HCT116 (cell line): ENCODE measurements around the gene TPD52L1.

ENCODE experiments used
- CEBPB ChIP-seq: IDR thresholded peaks from 2 replicates; pipeline ENCODE4 v1.6.1; 2012; ENCODE audit warnings: low read depth
- CTCF ChIP-seq, 3 experiments: fragments of 200-600 bp in 1 of 3; sonication (generic) in 1 of 3; IDR thresholded peaks in 2 of 3; conservative IDR thresholded peaks in 1 of 3; 2 replicates each; pipeline ENCODE4 v1.5.1; 2012 to 2017; ENCODE audit warnings: low read depth in 2 of 3, low read length in 2 of 3, antibody characterized with exemption in 1 of 3, borderline replicate concordance in 1 of 3, control low read depth in 1 of 3, mild to moderate bottlenecking in 1 of 3, mixed read lengths in 1 of 3, mixed run types in 1 of 3, moderate library complexity in 1 of 3; ENCODE audit not compliant: insufficient read depth in 1 of 3
- EZH2phosphoT487 ChIP-seq: fragments of 200-600 bp; IDR thresholded peaks from 2 replicates; pipeline ENCODE4 v1.6.1; 2018; ENCODE audit warnings: antibody characterized with exemption, borderline replicate concordance
- JUND ChIP-seq: IDR thresholded peaks from 2 replicates; pipeline ENCODE4 v1.6.1; 2012
- RAD21 ChIP-seq: IDR thresholded peaks from 2 replicates; pipeline ENCODE4 v1.6.1; 2012; ENCODE audit warnings: low read depth, mild to moderate bottlenecking
- REST ChIP-seq: IDR thresholded peaks from 2 replicates; pipeline ENCODE4 v1.6.1; 2012; ENCODE audit warnings: low read depth
- SP1 ChIP-seq: IDR thresholded peaks from 2 replicates; pipeline ENCODE4 v1.6.1; 2012; ENCODE audit warnings: low read depth

- TF ChIP-seq CTCF (IDR thresholded peaks at IDR 0.05 in 2 of 3, conservative IDR thresholded peaks at IDR 0.05 in 1 of 3; ENCODE audit: borderline replicate concordance in 1 of 3, insufficient read depth in 1 of 3, low read depth in 2 of 3, low read length in 2 of 3) (no peak), RAD21 (no peak), REST (no peak), EZH2phosphoT487 (no peak), SP1 (no peak), CEBPB (no peak), JUND (no peak)
Measured at GRCh38 chr6:125220712-125221111, 67.1 kb downstream of the TPD52L1 start.
